Measurements from ENCODE around the gene RBPMS2. TPM values are rescaled to one million over a fixed set of nuclear protein-coding genes. Genes with fewer than 3 reads are reported as not detected.

Gene RBPMS2
- total RNA-seq, 1 donor from 2014 or later = not detected

- Histone ChIP-seq H3K4me3 (no peak overlapping the region), H3K9me3 (no peaks in the 10 kb centered on the region), H3K36me3 (no peaks in the 10 kb centered on the region), H3K27me3 (no peaks in the 10 kb centered on the region), H3K4me1 (peaks cover 3 to 6% of the 10 kb centered on the region in 2 donors), H3K27ac (no peak overlapping the region)
- TF ChIP-seq CTCF (IDR thresholded peaks at IDR 0.05) = no peak
- no peak for DNase-seq (ENCODE audit: low spot score in 2 of 2)
- intact Hi-C loops (cut with DNase I) = no loop called here
These were observed 4.2 kb upstream of the RBPMS2 start for GRCh38 chr15:64779630-64780029.

GRCh38 chr15:64779024-64779423 is 3.6 kb upstream of the RBPMS2 start:
- DNase-seq (ENCODE audit: low spot score in 2 of 2) = no peak
- H3K27ac ChIP-seq = no peak overlapping the region
- no peaks in the 10 kb centered on the region for H3K36me3 ChIP-seq
- H3K27me3 ChIP-seq = no peaks in the 10 kb centered on the region
- no peaks in the 10 kb centered on the region for H3K9me3 ChIP-seq
- no peak overlapping the region for H3K4me3 ChIP-seq
- TF ChIP-seq CTCF (IDR thresholded peaks at IDR 0.05) = no peak
- H3K4me1 ChIP-seq = peaks cover 3 to 6% of the 10 kb centered on the region in 2 donors
- intact Hi-C loops (cut with DNase I) = no loop called here

- no peak for DNase-seq (ENCODE audit: low spot score in 2 of 2)
These were observed 1.0 kb upstream of the RBPMS2 start for GRCh38 chr15:64776402-64776786.

GRCh38 chr15:64774629-64775493 is 528 bp downstream of the RBPMS2 start:
- Histone ChIP-seq H3K4me1 (peaks cover 3 to 6% of the 10 kb centered on the region in 2 donors), H3K4me3 (peak overlapping the region; percentile 80 to 85), H3K27me3 (no peaks in the 10 kb centered on the region), H3K27ac (no peak overlapping the region), H3K36me3 (no peaks in the 10 kb centered on the region), H3K9me3 (no peaks in the 10 kb centered on the region)
- no peak for TF ChIP-seq CTCF (IDR thresholded peaks at IDR 0.05)
- no peak for DNase-seq (ENCODE audit: low spot score in 2 of 2)
- intact Hi-C loops (cut with DNase I) = no loop called here

More at GRCh38 chr15:64776402-64776786, 1.0 kb upstream of the RBPMS2 start:
- intact Hi-C loops (cut with DNase I) = no loop called here
- Histone ChIP-seq H3K27ac (no peak overlapping the region), H3K9me3 (no peaks in the 10 kb centered on the region), H3K4me1 (peaks cover 3 to 6% of the 10 kb centered on the region in 2 donors), H3K4me3 (peak overlapping the region; percentile 80 to 85), H3K27me3 (no peaks in the 10 kb centered on the region), H3K36me3 (no peaks in the 10 kb centered on the region)
- no peak for TF ChIP-seq CTCF (IDR thresholded peaks at IDR 0.05)

GRCh38 chr15:64774037-64774628 is 1.3 kb downstream of the RBPMS2 start:
- no peaks in the 10 kb centered on the region for H3K9me3 ChIP-seq
- peak overlapping the region; percentile 80 to 85 for H3K4me3 ChIP-seq
- H3K36me3 ChIP-seq = no peaks in the 10 kb centered on the region
- H3K27ac ChIP-seq = no peak overlapping the region
- intact Hi-C loops (cut with DNase I) = no loop called here
- TF ChIP-seq CTCF (IDR thresholded peaks at IDR 0.05) = no peak
- no peaks in the 10 kb centered on the region for H3K27me3 ChIP-seq
- DNase-seq (ENCODE audit: low spot score in 2 of 2) = no peak
- peaks cover 3 to 6% of the 10 kb centered on the region in 2 donors for H3K4me1 ChIP-seq

All from ascending aorta (tissue), 2 donors.